ENCODE measurements around the gene RASSF5. TPM values are rescaled to one million over a fixed set of nuclear protein-coding genes. Genes with fewer than 3 reads are reported as not detected.

RASSF5 gene
- total RNA-seq, 4 donors from 2014 or later = 14.0 to 16.4 (median 14.5) TPM

GRCh38 chr1:206569556-206569955 lies 62.2 kb downstream of the RASSF5 start:
- H3K36me3 ChIP-seq = no peaks in the 10 kb centered on the region
- TF ChIP-seq CTCF (IDR thresholded peaks at IDR 0.05) (no peak), POLR2A (IDR thresholded peaks at IDR 0.05) (no peak)
- no peaks in the 10 kb centered on the region for H3K4me1 ChIP-seq
- 90 to 94% methylated on average over 4 of the region's 4 CpGs for WGBS, 2 donors
- H3K27me3 ChIP-seq = no peaks in the 10 kb centered on the region
- no peak overlapping the region for H3K27ac ChIP-seq
- no peak for DNase-seq
- H3K9me3 ChIP-seq = no peaks in the 10 kb centered on the region
- no peak overlapping the region for H3K4me3 ChIP-seq (replicated peaks in 1 of 3)
- intact Hi-C loops (cut with DNase I) = no loop called here

GRCh38 chr1:206570529-206570928 lies 63.2 kb downstream of the RASSF5 start:
- Histone ChIP-seq H3K36me3 (no peaks in the 10 kb centered on the region), H3K27me3 (no peaks in the 10 kb centered on the region), H3K4me3 (replicated peaks in 1 of 3) (no peak overlapping the region), H3K27ac (no peak overlapping the region), H3K4me1 (peaks cover 2 to 6% of the 10 kb centered on the region in 2 donors), H3K9me3 (no peaks in the 10 kb centered on the region)
- DNase-seq = no peak
- TF ChIP-seq CTCF (IDR thresholded peaks at IDR 0.05) (no peak), POLR2A (IDR thresholded peaks at IDR 0.05) (no peak)
- 83 to 92% methylated on average over 3 of the region's 3 CpGs for WGBS, 2 donors
- intact Hi-C loops (cut with DNase I) = no loop called here

GRCh38 chr1:206572835-206573234 lies 65.5 kb downstream of the RASSF5 start:
- Histone ChIP-seq H3K27ac (no peak overlapping the region), H3K4me1 (peaks cover 17 to 18% of the 10 kb centered on the region in 2 donors), H3K27me3 (no peaks in the 10 kb centered on the region), H3K36me3 (no peaks in the 10 kb centered on the region), H3K4me3 (replicated peaks in 1 of 3) (no peak overlapping the region), H3K9me3 (no peaks in the 10 kb centered on the region)
- no peak for DNase-seq
- intact Hi-C loops (cut with DNase I) = no loop called here
- WGBS, 2 donors = 95 to 96% methylated on average over 4 of the region's 4 CpGs
- TF ChIP-seq POLR2A (IDR thresholded peaks at IDR 0.05) = no peak
- no peak for TF ChIP-seq CTCF (IDR thresholded peaks at IDR 0.05)

- H3K4me1 ChIP-seq = peaks cover 17 to 18% of the 10 kb centered on the region in 2 donors
- 92 to 94% methylated on average over 4 of the region's 4 CpGs for WGBS, 2 donors
- no peaks in the 10 kb centered on the region for H3K27me3 ChIP-seq
- no peak overlapping the region for H3K4me3 ChIP-seq (replicated peaks in 1 of 3)
- no peak overlapping the region for H3K27ac ChIP-seq
- no peak for DNase-seq
- no peaks in the 10 kb centered on the region for H3K9me3 ChIP-seq
- TF ChIP-seq CTCF (IDR thresholded peaks at IDR 0.05) (no peak), POLR2A (IDR thresholded peaks at IDR 0.05) (no peak)
- intact Hi-C loops (cut with DNase I) = no loop called here
- no peaks in the 10 kb centered on the region for H3K36me3 ChIP-seq
These were observed 66.0 kb downstream of the RASSF5 start for GRCh38 chr1:206573319-206573718.

- intact Hi-C loops (cut with DNase I) = no loop called here
- no peak for DNase-seq
- peaks cover 17 to 18% of the 10 kb centered on the region in 2 donors for H3K4me1 ChIP-seq
- no peak for TF ChIP-seq POLR2A (IDR thresholded peaks at IDR 0.05)
- TF ChIP-seq CTCF (IDR thresholded peaks at IDR 0.05) = no peak
- no peak overlapping the region for H3K27ac ChIP-seq
- WGBS, 2 donors = 91 to 95% methylated on average over 3 to 4 of the region's 4 CpGs
- no peaks in the 10 kb centered on the region for H3K9me3 ChIP-seq
- H3K27me3 ChIP-seq = no peaks in the 10 kb centered on the region
- no peak overlapping the region for H3K4me3 ChIP-seq (replicated peaks in 1 of 3)
- H3K36me3 ChIP-seq = no peaks in the 10 kb centered on the region
These were observed 66.4 kb downstream of the RASSF5 start for GRCh38 chr1:206573762-206574161.
